Measurements from ENCODE around the gene RNF186. TPM values are rescaled to one million over a fixed set of nuclear protein-coding genes. Genes with fewer than 3 reads are reported as not detected.
A peak's percentile ranks its signal among the peaks of the same experiment; 100 is the strongest.
"Not testable (repeated sequence)": the region's sequence is repeated elsewhere in the genome, so short reads cannot be mapped to it uniquely, and the experiment has no call there.

The RNF186 gene
- total RNA-seq, 1 experiment from 2014 or later, result not detected

GRCh38 chr1:19817160-19817559 is 2.1 kb upstream of the RNF186 start:
- H3K4me3 Mint-ChIP-seq, result peak overlapping the region; percentile 49; the same call in 1 of the 2 replicates
- H3K27ac Mint-ChIP-seq, result peak overlapping the region; percentile 99
- no peak for TF ChIP-seq TCF7 (CRISPR knock-in tag; IDR thresholded peaks at IDR 0.05; ENCODE audit: low read depth)
- TF ChIP-seq MAX (CRISPR knock-in tag; IDR thresholded peaks at IDR 0.05), result peak; percentile 49; the same call in 1 of the 2 replicates
- DNase-seq (ENCODE audit: low spot score) (no peak), ATAC-seq (peak; percentile 53)
- ChIA-PET CTCF (interaction anchor here (0.6 to 2.4 kb wide), 7 partner anchors 16 to 335 kb away, joined by 3 to 8 read pairs (median 3); partner anchors contain the start of gene OTUD3), POLR2A (interaction anchor here (0.7 kb wide), 1 partner anchor 32 kb away, joined by 3 read pairs; no protein-coding TSS in a partner anchor)
- H3K36me3 Mint-ChIP-seq, result no peaks in the 10 kb centered on the region
- H3K4me1 Mint-ChIP-seq, result peaks cover 56% of the 10 kb centered on the region
- peaks cover 4% of the 10 kb centered on the region for H3K27me3 Mint-ChIP-seq (ENCODE audit: low read depth)
- no peaks in the 10 kb centered on the region for H3K9me3 Mint-ChIP-seq

DNA sequence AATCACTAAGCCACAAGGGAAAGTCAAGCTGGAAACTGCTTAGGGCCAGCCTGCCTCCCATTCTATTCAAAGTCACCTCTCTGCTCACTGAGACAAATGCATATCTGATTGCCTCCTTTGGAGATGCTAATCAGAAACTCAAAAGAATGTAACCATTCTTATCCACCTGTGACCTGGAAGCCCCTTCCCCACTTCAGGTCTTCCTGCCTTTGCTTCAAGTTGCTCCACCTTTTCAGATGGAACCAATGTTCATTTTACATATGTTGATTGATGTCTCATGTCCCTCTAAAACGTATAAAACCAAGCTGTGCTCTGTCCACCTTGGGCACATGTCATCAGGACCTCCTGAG is 1.6 kb upstream of the RNF186 start:
- DNase-seq (ENCODE audit: low spot score); H3K9me3 Mint-ChIP-seq; H3K36me3 Mint-ChIP-seq; H3K27me3 Mint-ChIP-seq (ENCODE audit: low read depth): not testable (repeated sequence)
- Mint-ChIP-seq H3K4me1 (peaks cover 56% of the 10 kb centered on the region), H3K27ac (peak overlapping the region; percentile 99), H3K4me3 (peak overlapping the region; percentile 49)
- POLR2A ChIA-PET, result interaction anchor here (0.7 kb wide), 1 partner anchor 33 kb away, joined by 3 read pairs; no protein-coding TSS in a partner anchor
- CTCF ChIA-PET, result interaction anchor here (0.6 to 2.4 kb wide), 10 partner anchors 16 to 1311 kb away, joined by 3 to 8 read pairs (median 3); partner anchors contain the start of gene OTUD3
- ATAC-seq, result peak; percentile 69

DNA sequence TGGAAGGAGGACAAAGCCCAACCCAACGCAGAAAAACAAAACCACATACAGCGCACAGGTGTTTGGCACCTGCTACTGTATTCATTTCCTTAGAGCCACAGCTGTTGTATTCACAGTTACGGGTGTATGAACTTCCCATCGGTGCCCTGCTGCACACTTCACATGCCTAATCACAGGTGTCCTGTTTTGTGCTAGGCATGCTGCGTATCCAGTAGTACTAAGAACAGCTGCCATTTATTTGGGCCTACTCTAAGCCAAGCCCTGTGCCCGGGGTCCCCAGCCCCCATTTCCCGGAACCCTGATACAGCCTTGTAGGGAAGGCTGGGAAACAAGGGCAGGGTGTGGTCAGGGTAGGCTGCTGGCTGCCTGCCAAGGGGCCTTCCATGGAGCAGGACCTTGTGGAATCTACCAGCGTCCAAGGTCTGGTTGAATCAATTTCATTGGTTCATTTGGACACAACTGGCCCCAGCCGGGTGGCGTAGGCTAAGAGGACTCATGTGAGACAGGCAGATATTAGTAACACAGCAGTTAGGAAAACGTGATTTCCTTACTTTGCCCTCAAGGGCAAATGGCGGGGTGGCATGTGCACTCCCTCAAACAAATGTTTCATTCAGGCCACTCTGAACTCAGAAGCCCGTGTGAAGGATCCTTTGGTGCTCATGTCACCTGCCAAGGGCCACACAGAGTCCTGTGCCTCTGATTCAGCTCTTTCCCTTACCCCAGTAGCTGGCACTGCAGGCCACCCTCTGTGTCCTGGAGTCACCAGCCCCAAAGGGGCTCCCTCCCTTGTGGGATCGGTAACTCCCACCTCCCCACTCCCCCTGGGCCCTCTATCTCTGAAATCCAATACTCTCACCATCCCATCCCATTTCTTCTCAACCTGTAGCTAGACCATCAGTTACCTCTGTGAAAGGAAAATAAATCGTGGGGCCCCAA is 986 bp upstream of the RNF186 start:
- POLR2A ChIA-PET, result no interaction called here
- DNase-seq (ENCODE audit: low spot score), result no peak
- Mint-ChIP-seq H3K9me3 (no peaks in the 10 kb centered on the region), H3K4me3 (peak overlapping the region; percentile 49), H3K27me3 (ENCODE audit: low read depth) (no peaks in the 10 kb centered on the region; the same call in 1 of the 2 replicates), H3K4me1 (peaks cover 59% of the 10 kb centered on the region), H3K36me3 (no peaks in the 10 kb centered on the region), H3K27ac (peak overlapping the region; percentile 99)
- peak; percentile 46 for ATAC-seq
- TF ChIP-seq SP1 (CRISPR knock-in tag; conservative IDR thresholded peaks at IDR 0.05) (no peak), FOXJ3 (CRISPR knock-in tag; IDR thresholded peaks at IDR 0.05; ENCODE audit: borderline replicate concordance) (no peak), MYBL2 (CRISPR knock-in tag; IDR thresholded peaks at IDR 0.05) (no peak), ZNF423 (CRISPR knock-in tag; IDR thresholded peaks at IDR 0.05) (0 out of 2 replicates have a peak, but pooled peaks have one; percentile 8), AR (CRISPR knock-in tag; IDR thresholded peaks at IDR 0.05) (0 out of 2 replicates have a peak, but pooled peaks have one; percentile 16), ZNF317 (CRISPR knock-in tag; IDR thresholded peaks at IDR 0.05; ENCODE audit: borderline replicate concordance, low read depth) (no peak), CTCF (IDR thresholded peaks at IDR 0.05) (no peak), RELA (CRISPR knock-in tag; IDR thresholded peaks at IDR 0.05; ENCODE audit: borderline replicate concordance) (no peak), ZNF232 (CRISPR knock-in tag; IDR thresholded peaks at IDR 0.05) (no peak), NR2C2 (CRISPR knock-in tag; IDR thresholded peaks at IDR 0.05) (no peak), EMX1 (CRISPR knock-in tag; IDR thresholded peaks at IDR 0.05) (no peak), GTF2I (CRISPR knock-in tag; conservative IDR thresholded peaks at IDR 0.05) (no peak), NFATC4 (CRISPR knock-in tag; IDR thresholded peaks at IDR 0.05) (no peak), ZNF671 (CRISPR knock-in tag; IDR thresholded peaks at IDR 0.05) (no peak)
- TF ChIP-seq, protein P1, sequence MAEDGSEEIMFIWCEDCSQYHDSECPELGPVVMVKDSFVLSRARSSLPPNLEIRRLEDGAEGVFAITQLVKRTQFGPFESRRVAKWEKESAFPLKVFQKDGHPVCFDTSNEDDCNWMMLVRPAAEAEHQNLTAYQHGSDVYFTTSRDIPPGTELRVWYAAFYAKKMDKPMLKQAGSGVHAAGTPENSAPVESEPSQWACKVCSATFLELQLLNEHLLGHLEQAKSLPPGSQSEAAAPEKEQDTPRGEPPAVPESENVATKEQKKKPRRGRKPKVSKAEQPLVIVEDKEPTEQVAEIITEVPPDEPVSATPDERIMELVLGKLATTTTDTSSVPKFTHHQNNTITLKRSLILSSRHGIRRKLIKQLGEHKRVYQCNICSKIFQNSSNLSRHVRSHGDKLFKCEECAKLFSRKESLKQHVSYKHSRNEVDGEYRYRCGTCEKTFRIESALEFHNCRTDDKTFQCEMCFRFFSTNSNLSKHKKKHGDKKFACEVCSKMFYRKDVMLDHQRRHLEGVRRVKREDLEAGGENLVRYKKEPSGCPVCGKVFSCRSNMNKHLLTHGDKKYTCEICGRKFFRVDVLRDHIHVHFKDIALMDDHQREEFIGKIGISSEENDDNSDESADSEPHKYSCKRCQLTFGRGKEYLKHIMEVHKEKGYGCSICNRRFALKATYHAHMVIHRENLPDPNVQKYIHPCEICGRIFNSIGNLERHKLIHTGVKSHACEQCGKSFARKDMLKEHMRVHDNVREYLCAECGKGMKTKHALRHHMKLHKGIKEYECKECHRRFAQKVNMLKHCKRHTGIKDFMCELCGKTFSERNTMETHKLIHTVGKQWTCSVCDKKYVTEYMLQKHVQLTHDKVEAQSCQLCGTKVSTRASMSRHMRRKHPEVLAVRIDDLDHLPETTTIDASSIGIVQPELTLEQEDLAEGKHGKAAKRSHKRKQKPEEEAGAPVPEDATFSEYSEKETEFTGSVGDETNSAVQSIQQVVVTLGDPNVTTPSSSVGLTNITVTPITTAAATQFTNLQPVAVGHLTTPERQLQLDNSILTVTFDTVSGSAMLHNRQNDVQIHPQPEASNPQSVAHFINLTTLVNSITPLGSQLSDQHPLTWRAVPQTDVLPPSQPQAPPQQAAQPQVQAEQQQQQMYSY (CRISPR knock-in tag; IDR thresholded peaks at IDR 0.05), result no peak
- TF ChIP-seq, protein P2, sequence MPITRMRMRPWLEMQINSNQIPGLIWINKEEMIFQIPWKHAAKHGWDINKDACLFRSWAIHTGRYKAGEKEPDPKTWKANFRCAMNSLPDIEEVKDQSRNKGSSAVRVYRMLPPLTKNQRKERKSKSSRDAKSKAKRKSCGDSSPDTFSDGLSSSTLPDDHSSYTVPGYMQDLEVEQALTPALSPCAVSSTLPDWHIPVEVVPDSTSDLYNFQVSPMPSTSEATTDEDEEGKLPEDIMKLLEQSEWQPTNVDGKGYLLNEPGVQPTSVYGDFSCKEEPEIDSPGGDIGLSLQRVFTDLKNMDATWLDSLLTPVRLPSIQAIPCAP (CRISPR knock-in tag; IDR thresholded peaks at IDR 0.05), result no peak
- CTCF ChIA-PET, result interaction anchor here (0.6 to 2.4 kb wide), 9 partner anchors 15 to 1310 kb away, joined by 3 to 8 read pairs (median 3); partner anchors contain the start of gene OTUD3

All from WTC11 (cell line).